SJCRH30 (cell line): ENCODE measurements around the gene TIPARP. TPM values are rescaled to one million over a fixed set of nuclear protein-coding genes. Genes with fewer than 3 reads are reported as not detected.
A peak's percentile ranks its signal among the peaks of the same experiment; 100 is the strongest.

ENCODE experiments used
- DNase-seq, 2 experiments: peaks; one replicate each; pipeline ENCODE4 v3.0.0-alpha.2; 2015 to 2020
- H3K27ac ChIP-seq: fragments of 250-450 bp; sonication (Bioruptor Pico); 2 replicates; pipeline ENCODE4 v1.5.1; 2020; ENCODE audit warnings: mild to moderate bottlenecking, moderate library complexity
- H3K27me3 ChIP-seq: fragments of 250-450 bp; sonication (Bioruptor Pico); 2 replicates; pipeline ENCODE4 v1.5.1; 2020; ENCODE audit warnings: mild to moderate bottlenecking, moderate library complexity
- H3K36me3 ChIP-seq: fragments of 250-450 bp; sonication (Bioruptor Pico); 2 replicates; pipeline ENCODE4 v1.5.1; 2020; ENCODE audit warnings: mild to moderate bottlenecking, moderate library complexity
- H3K4me1 ChIP-seq: fragments of 250-450 bp; sonication (Bioruptor Pico); 2 replicates; pipeline ENCODE4 v1.5.1; 2020; ENCODE audit warnings: mild to moderate bottlenecking, moderate library complexity
- H3K4me3 ChIP-seq: fragments of 250-450 bp; sonication (Bioruptor Pico); 2 replicates; pipeline ENCODE4 v1.5.1; 2020; ENCODE audit warnings: mild to moderate bottlenecking, moderate library complexity
- H3K9me3 ChIP-seq: fragments of 250-450 bp; sonication (Bioruptor Pico); replicated peaks from 2 replicates; pipeline ENCODE4 v1.5.1; 2020; ENCODE audit warnings: mild to moderate bottlenecking, moderate library complexity
- total RNA-seq: library from RNA; depleted of rRNA; stranded (reverse); fragments of >200 nt; shearing (Covaris generic); gene quantifications from 2 replicates; pipeline ENCODE4 v1.2.3, GENCODE V29; 2014

Gene TIPARP
- total RNA-seq, 1 experiment from 2014 or later, result 31.2 TPM

- Histone ChIP-seq H3K9me3 (no peaks in the 10 kb centered on the region), H3K4me3 (no peak overlapping the region)
These were observed 13.2 kb upstream of the TIPARP start for GRCh38 chr3:156661155-156661554.

GRCh38 chr3:156664011-156664830 is 10.2 kb upstream of the TIPARP start:
- no peak for DNase-seq
- no peak overlapping the region for H3K4me3 ChIP-seq
- no peaks in the 10 kb centered on the region for H3K9me3 ChIP-seq
- H3K4me1 ChIP-seq, result no peaks in the 10 kb centered on the region
- H3K36me3 ChIP-seq, result no peaks in the 10 kb centered on the region
- no peak overlapping the region for H3K27ac ChIP-seq
- H3K27me3 ChIP-seq, result no peaks in the 10 kb centered on the region

More at GRCh38 chr3:156661155-156661554, 13.2 kb upstream of the TIPARP start:
- Histone ChIP-seq H3K36me3 (no peaks in the 10 kb centered on the region), H3K27me3 (no peaks in the 10 kb centered on the region), H3K27ac (no peak overlapping the region), H3K4me1 (no peaks in the 10 kb centered on the region)
- DNase-seq, result no peak

GRCh38 chr3:156664831-156665178 is 9.6 kb upstream of the TIPARP start:
- Histone ChIP-seq H3K4me1 (no peaks in the 10 kb centered on the region), H3K36me3 (no peaks in the 10 kb centered on the region), H3K4me3 (no peak overlapping the region), H3K27me3 (no peaks in the 10 kb centered on the region), H3K9me3 (no peaks in the 10 kb centered on the region), H3K27ac (no peak overlapping the region)
- DNase-seq, result no peak

- no peak overlapping the region for H3K27ac ChIP-seq
- H3K4me1 ChIP-seq, result no peaks in the 10 kb centered on the region
- H3K27me3 ChIP-seq, result no peaks in the 10 kb centered on the region
- no peaks in the 10 kb centered on the region for H3K9me3 ChIP-seq
- no peaks in the 10 kb centered on the region for H3K36me3 ChIP-seq
- no peak overlapping the region for H3K4me3 ChIP-seq
- peak in 1 of 2 experiments; percentile 11 for DNase-seq
These were observed 9.1 kb upstream of the TIPARP start for GRCh38 chr3:156665291-156665690.

GRCh38 chr3:156666073-156666472 is 8.3 kb upstream of the TIPARP start:
- no peak overlapping the region for H3K27ac ChIP-seq
- no peaks in the 10 kb centered on the region for H3K4me1 ChIP-seq
- no peaks in the 10 kb centered on the region for H3K36me3 ChIP-seq
- no peaks in the 10 kb centered on the region for H3K9me3 ChIP-seq
- no peak for DNase-seq
- no peak overlapping the region for H3K4me3 ChIP-seq
- no peaks in the 10 kb centered on the region for H3K27me3 ChIP-seq

GRCh38 chr3:156668073-156668763 is 6.2 kb upstream of the TIPARP start:
- H3K4me1 ChIP-seq, result no peaks in the 10 kb centered on the region
- H3K9me3 ChIP-seq, result no peaks in the 10 kb centered on the region
- no peaks in the 10 kb centered on the region for H3K27me3 ChIP-seq
- H3K27ac ChIP-seq, result no peak overlapping the region
- no peaks in the 10 kb centered on the region for H3K36me3 ChIP-seq
- no peak overlapping the region for H3K4me3 ChIP-seq
- no peak for DNase-seq

- no peaks in the 10 kb centered on the region for H3K36me3 ChIP-seq
- H3K4me3 ChIP-seq, result no peak overlapping the region
- no peaks in the 10 kb centered on the region for H3K9me3 ChIP-seq
- no peaks in the 10 kb centered on the region for H3K4me1 ChIP-seq
- H3K27ac ChIP-seq, result no peak overlapping the region
- DNase-seq, result no peak
- H3K27me3 ChIP-seq, result no peaks in the 10 kb centered on the region
These were observed 4.3 kb upstream of the TIPARP start for GRCh38 chr3:156670077-156670476.

- H3K27ac ChIP-seq, result no peak overlapping the region
- H3K9me3 ChIP-seq, result no peaks in the 10 kb centered on the region
- no peaks in the 10 kb centered on the region for H3K36me3 ChIP-seq
- no peaks in the 10 kb centered on the region for H3K27me3 ChIP-seq
- no peak for DNase-seq
- no peaks in the 10 kb centered on the region for H3K4me1 ChIP-seq
- no peak overlapping the region for H3K4me3 ChIP-seq
These were observed 3.7 kb upstream of the TIPARP start for GRCh38 chr3:156670652-156671051.

GRCh38 chr3:156673732-156674045 is 701 bp upstream of the TIPARP start:
- Histone ChIP-seq H3K27ac (no peak overlapping the region), H3K27me3 (no peaks in the 10 kb centered on the region)

GRCh38 chr3:156674911-156675829 is 780 bp downstream of the TIPARP start:
- peak overlapping the region; percentile 68 for H3K4me3 ChIP-seq
- no peaks in the 10 kb centered on the region for H3K9me3 ChIP-seq
- H3K36me3 ChIP-seq, result peaks cover 16% of the 10 kb centered on the region
- H3K4me1 ChIP-seq, result peaks cover under 1% of the 10 kb centered on the region
- H3K27me3 ChIP-seq, result no peaks in the 10 kb centered on the region
- peak overlapping the region; percentile 75 for H3K27ac ChIP-seq
- peak; percentile 70 to 79 for DNase-seq

More at GRCh38 chr3:156673732-156674045, 701 bp upstream of the TIPARP start:
- no peaks in the 10 kb centered on the region for H3K9me3 ChIP-seq
- no peaks in the 10 kb centered on the region; the same call in 1 of the 2 replicates for H3K4me1 ChIP-seq
- DNase-seq, result no peak
- H3K36me3 ChIP-seq, result peaks cover 6% of the 10 kb centered on the region; the same call in 1 of the 2 replicates
- peak overlapping the region; percentile 68 for H3K4me3 ChIP-seq

- peak; percentile 59 to 77 for DNase-seq
- Histone ChIP-seq H3K4me1 (peaks cover 7% of the 10 kb centered on the region), H3K9me3 (no peaks in the 10 kb centered on the region), H3K4me3 (peak overlapping the region; percentile 68), H3K27ac (peak overlapping the region; percentile 75), H3K27me3 (no peaks in the 10 kb centered on the region), H3K36me3 (peaks cover 22% of the 10 kb centered on the region)
These were observed 1.7 kb downstream of the TIPARP start for GRCh38 chr3:156675830-156676767.

- peak overlapping the region; percentile 68 for H3K4me3 ChIP-seq
- H3K36me3 ChIP-seq, result peaks cover 27% of the 10 kb centered on the region
- peaks cover 16% of the 10 kb centered on the region for H3K4me1 ChIP-seq
- no peaks in the 10 kb centered on the region for H3K27me3 ChIP-seq
- no peaks in the 10 kb centered on the region for H3K9me3 ChIP-seq
- DNase-seq, result no peak
- no peak overlapping the region; the same call in 1 of the 2 replicates for H3K27ac ChIP-seq
These were observed 2.5 kb downstream of the TIPARP start for GRCh38 chr3:156676768-156677479.

GRCh38 chr3:156677536-156677935 is 3.1 kb downstream of the TIPARP start:
- DNase-seq, result no peak
- Histone ChIP-seq H3K36me3 (peaks cover 27% of the 10 kb centered on the region), H3K27me3 (no peaks in the 10 kb centered on the region), H3K9me3 (no peaks in the 10 kb centered on the region), H3K27ac (no peak overlapping the region), H3K4me1 (peaks cover 20% of the 10 kb centered on the region), H3K4me3 (no peak overlapping the region)
